NCI-H2196 treated with DMSO at 0.1 percent for 48 hours (cell line): ENCODE measurements around the gene TOP3B.

Source experiments
- DNase-seq: peaks from one replicate; lab custom pipeline; 2025; ENCODE audit not compliant: unreplicated experiment; lab: John Stamatoyannopoulos, UW

Gene TOP3B

DNA sequence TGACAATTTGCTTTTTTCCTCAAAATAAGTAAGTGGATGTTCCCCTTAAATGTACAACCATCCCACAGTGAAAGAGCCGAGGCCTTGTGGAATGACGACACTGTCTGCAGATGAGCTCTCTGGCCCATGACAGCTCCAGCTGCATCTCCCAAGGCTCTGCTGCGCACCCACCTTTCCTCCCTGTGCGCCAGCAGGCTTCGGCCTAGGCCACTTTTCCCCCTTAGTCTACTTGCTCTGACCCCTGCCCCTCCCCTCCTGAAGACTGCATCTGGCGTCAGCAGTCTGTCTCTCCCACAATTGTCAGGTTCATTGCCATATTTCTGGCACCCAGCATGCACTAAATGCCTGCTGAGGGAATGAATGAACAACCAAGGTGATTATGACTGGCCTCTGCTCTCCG lies 2.0 kb downstream of the TOP3B start:
- DNase-seq: no peak

DNA sequence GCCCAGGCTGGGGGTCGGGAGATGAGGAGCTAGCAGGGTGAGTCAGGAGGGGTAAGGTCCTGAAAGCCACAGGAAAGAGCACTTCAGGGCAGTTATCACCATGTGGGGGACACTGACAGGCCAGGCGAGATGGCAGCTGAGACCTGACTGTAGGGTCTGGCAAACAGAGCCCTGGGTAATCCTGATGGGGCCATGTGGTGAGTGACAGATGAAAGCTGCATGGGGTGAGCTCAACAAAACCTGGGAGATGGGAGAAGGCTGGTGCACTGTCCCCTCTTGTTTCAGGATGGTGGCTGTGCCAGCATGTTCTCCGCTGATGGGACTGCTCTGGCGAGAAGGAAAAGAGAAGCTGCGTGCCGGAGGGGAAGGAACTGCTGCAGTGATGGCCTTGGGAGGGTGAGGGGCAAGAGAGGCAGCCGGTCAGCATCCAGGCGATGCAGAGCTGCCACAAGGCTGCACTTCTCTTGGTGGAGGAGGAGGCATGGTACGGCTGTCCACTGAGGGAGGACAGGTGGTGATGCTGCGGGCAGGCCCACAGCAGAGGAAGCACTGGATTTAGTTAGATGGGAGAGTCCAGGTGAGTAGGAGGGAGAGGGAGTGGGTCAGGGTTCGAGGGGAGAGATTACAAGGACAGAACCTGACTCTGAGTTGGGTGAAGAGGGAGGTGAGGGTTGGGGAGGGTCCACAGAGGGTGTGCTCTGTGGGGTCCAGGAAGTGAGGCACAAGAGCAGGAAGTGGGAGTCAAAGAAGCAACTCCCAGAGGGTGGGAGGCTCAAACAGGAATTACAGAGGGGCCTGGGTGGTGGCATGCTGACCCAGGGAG lies 3.8 kb downstream of the TOP3B start:
- no peak for DNase-seq

DNA sequence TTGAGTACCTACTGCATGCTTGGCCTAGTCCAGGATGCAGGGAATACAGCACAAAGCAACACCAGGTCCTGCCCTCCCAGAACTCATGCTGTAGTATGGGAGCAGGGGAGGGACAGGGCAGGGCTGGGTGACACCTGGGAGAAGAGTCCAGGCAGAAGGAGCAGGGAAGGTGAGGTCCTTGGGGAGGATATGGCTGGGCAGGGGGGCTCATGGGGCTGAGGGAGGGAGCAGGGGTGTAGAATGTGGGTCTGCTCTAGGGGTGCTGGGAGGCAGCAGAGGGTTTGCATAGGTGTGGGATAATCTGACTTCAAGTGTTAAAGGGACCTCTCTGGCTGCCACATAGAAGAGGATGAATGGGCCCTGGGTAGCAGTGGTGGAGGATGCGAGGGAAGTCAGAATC lies 4.8 kb downstream of the TOP3B start:
- no peak for DNase-seq

DNA sequence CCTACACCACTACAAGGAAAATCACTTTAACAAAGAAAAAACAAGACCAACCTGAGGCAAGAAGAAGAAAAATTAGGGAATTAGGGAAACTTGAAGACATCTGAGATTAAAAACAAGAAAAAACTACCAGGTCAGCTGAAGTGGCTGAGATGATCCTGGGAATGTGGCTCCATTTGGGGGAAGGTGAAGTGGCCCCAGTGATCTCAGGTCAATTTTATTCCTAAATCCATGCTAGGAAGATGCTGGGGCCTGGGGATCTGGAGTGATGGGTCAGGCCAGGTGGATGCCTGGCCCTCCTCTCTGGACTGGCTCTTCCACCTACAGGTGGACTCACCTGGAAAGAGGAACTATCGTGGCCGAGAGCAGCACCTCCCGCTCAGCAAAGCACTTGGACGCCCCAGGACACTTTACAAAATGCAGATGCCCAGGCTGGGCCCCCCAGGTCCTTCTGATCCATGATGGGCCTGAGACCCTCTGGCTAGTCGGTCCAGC lies 6.7 kb downstream of the TOP3B start:
- DNase-seq: no peak

DNA sequence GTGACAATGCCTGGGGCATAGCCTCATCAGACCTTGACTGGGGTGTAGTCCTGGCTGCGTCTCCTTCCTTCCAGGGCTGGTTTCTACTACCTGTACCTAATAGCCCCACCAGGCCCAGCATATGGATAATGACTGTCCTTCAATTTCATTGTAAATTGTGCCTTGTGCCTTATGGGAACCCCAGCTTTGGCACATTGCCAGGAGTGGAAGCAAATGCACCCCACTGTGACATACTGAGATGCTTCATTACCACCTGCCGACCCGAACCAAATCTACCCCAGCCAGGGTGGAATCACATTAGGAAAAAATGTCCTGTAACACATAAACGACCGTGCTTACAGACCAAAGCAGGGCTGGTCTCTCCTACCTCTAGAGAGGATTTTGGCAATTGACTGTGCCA lies 7.3 kb downstream of the TOP3B start:
- DNase-seq: no peak

DNA sequence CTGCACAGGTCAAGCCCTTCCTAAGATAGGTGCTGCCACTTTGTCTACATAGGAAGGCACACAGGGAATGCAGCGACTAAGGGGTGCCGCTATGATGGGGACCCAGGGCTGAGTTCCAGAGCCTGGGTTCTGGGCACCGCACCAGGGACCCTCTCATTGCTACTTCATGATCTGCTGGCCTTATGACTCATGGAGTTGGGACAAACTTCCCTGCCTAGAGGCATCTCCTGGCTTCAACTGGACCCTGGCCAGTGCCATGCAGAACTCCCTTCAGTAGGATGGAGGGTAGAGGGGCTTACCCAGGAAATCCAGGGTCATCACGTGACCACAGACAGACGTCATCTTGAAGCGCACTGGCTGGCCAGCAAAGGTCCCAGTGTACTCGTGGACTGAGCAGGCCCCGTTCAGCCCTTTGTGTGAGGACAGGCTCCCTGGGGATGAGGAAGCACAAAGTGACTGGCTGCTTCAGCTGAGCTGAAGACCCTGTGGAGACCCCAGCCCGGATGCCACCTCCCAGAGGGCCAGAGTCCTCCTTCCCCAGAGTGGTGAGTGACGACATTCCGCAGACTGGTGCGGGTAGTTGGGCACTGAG lies 8.4 kb downstream of the TOP3B start:
- DNase-seq: no peak

DNA sequence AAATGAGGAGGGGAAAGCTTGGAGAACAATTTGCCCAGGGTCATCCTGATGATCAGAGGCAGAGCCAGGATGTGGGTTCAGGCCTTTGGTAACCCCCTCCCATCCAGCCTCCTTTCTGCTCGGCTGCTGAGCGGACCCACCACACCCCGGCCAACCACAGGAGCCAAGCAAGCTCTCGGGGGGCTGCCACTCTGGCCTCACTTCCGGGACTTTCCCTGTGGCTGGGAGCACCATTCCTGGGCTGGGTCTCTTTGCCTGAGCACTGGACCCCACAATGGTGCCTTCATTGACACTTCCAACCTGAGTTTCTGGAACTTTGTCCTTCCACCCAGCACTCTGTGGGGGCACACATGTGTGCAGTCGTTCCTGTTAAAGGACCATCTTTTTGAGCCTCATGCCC lies 9.8 kb downstream of the TOP3B start:
- no peak for DNase-seq

DNA sequence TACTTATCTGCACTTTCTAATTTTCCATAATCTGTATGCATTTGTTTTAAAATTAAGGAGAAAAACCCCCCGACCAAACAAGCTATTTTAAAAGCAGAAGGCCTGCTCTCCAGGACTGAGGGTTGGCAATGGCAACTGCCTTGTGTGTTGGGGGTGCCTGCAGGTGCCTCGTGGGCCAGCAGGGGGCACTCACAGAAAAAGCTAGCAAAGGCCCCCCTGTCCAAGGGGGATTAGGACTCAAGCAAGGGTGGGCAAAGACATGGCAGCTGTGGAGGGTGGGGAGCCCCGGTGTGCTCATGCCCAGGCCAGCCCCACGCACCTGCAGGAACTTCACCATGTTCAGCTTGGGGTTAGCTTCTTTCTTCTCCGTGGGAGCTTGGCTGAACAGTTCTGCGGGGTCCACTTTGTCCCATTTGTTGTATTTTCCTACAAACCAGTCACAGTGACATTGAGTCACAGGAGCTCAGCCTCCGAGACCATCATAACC lies 10.3 kb downstream of the TOP3B start:
- no peak for DNase-seq

DNA sequence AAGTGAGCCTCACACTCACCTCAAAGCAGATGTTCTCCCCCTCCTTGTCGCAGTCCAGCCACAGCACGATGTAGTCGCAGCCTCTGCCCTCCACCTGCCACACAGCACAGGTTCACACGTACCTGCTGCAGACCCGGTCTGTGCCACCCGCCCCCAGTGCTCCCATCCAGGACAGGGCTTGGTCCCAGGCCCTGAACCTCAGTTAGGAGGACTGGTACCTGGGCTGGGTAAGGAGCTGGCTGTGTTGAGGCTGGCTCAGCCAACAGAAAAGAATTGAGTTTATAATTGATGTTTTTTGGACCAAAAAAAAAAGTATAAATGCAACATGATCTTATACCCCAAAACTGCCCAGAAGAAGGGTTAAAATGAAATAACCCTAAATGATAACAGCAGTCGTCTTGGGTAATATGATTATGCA lies 10.7 kb downstream of the TOP3B start:
- no peak for DNase-seq

DNA sequence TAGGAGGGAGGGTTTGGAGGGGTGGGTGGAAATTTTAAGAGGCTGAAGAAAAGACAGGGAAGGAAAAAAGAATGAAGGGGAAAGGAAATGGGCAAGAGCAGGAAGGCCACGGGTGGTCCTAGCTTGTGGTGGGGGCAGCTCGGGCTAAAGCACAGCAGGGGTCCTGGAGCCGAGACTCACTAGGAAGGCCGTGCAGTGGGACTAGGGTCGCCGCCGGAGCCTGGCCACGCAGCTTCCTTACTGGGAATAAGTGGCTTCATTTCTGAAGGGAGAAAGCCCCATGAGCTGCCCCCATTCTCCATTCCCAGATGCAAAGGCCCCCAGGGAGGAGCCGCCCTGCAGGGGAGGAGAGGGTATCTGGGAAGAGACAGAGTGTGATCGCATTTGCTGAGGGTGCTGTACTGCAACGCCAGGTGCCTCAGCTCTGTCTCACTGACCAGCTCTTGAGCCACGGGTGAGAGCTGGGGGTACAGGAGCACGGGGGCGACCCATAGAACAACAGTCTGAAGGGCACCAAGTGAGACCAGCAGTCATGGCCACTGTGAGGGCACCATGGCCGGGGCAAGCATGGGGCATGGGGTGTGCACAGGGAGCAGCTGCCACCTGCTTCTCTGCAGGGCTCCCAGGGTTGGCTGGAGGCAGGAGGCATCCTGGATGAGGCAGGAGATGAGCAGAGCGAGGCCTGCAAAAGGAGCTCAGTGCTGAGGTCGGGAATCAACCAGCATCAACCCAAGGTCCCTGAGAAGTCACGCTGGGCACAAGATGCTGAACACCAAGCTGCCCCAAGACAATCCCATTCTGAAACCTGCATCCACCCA lies 11.6 kb downstream of the TOP3B start:
- DNase-seq: no peak

DNA sequence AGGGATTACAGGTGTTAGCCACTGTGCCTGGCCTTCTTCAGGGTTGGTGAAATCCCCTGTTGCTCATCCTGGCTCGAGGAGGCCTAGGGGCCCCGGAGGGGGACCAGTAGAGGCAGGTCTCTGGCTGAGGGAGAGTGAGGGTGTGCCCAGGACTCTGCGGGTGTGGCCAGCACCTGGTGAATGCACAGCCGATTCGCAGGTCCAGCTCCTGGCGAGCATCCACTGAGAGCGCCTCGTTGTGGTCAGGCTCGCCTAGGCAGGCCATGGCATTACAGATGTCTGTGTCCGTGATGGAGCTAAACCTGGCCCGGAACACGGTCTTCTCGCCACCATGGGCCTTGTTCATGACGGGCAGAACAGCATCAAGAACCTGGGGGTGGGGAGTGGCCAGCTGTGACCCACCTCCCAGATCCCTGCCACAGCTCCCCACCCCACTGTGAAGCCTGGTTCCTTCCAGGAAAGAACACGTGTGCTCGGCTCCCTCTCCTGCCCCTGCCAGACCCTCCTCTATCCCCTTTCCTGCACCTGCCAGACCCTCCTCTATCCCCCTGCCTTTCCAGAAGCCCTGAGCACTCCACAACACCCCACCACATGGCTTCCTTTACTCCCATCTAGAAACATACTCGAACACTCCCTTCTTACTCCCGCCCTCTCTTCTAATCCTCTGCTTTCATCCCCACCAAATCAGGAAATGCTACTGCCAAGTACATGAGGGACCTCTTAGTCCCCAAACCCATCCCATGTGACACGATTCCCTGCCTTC lies 12.4 kb downstream of the TOP3B start:
- DNase-seq: no peak

DNA sequence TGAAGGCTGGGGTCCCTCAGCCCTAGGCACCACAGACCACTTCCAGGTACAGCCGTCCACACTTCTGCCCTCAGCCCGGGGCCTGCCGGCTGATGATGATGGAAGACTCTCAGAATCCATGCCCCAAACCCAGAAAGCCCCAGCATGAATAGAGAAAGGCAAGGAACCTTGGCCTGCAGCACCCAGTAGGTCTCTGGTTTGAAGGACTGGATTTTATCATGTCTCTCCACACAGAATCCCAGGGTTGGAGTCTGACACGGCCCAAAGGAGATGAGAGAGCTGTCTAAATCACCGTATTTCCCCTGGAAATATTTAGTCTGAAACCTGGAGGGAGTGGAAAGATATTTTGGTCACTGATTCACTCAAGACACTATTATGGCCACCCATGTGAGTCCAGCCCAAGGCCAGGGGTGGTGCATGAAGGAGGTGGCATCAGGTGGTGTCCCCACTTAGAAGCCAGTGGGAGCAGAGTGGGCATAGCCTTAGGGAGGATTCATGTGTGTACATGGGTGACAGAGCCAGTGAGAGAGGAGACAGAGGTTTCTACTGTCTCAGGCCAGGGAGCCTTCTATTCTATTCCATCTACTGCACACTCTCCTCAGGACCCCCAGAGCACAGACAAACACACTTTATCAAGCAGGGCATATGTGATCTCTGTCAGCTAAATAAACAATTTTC lies 14.0 kb downstream of the TOP3B start:
- DNase-seq: no peak

DNA sequence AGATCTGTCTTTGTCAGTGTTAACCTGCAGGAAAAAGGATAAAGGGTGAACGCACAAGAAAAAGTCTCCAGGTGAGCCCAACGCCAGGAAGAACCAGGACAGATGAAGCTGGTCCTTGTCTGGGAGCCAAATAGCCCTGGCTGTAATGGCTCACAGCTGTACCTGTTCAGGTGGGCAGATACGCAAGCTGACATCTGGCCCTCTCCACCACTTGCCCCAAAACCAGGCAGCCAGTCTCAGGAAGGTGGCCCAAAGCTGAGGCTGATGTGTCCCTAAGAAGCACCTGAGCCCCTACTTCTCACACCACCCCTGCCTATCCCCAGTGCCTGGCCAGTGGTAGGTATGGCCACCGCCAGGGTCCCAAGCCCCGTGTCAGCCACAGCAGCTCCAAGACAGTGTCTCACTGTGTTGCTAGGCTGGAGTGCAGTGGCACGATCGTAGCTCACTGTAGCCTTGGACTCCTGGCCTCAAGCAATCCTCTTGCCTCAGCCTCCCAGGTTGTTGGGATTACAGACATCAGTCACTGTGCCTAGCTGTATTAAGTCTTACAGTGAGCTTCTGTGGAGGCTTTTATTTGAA lies 14.8 kb downstream of the TOP3B start:
- DNase-seq: no peak

DNA sequence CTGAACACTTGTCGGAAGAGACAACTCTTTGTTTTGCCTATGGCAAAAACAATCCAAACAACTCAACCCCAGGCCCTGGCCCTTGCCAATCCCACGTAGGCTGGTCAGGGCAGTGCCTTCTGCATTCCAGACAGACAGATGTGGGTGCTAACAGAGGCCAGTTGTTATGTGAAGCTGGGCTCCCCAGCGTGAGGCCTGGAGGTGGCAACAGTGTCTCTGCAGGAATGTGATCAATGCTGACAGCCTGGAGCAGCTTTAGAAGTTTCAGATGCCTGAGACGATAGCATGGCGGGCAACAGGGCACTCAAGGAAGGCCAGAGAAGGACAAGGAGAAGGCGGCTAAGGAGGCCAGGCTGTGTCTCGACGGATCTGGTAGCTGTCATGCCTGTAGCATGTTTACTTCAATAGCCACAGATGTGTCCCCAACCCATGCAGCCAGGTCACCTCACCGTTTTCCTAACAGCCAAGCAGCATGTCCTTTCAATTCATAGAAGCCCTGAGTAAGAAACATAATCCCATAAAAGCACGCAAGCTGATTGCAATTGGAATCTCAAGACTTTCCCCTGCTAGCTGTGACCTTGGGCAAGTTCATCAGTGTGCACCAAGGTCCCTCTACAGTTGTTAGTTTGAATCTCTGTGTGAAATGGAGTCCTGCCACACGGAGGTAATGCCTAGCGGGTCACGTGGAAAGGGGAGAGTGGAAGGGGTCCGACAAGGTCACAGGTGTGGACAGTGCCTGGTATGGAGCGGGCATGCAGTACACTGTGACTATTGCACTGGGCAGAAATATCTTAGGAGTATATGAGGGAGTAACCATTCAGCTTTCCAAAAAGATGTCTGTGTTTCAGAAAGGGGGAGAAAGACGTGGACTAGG lies 15.7 kb downstream of the TOP3B start:
- DNase-seq: no peak

DNA sequence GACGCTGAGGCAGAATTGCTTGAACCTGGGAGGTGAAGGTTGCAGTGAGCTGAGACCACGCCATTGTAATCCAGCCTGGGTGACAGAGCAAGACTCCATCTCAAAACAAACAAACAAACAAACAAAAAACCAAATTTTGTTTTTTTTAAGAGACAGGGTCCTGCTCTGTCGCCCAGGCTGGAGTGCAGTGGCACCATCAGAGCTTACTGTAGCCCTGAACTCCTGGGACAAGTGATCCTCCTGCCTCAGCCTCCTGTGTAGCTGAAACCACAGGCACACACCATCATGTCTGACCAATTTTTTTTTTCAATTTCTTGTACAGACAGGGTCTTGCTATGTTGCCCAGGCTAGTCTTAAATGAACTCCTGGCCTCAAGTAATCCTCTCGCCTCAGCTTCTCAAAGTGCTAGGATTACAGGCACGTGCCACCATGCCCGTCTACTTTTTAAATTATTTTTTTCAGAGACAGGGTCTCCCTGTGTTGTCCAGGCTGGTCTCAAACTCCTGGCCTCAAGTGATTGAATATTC lies 16.8 kb downstream of the TOP3B start:
- no peak for DNase-seq

DNA sequence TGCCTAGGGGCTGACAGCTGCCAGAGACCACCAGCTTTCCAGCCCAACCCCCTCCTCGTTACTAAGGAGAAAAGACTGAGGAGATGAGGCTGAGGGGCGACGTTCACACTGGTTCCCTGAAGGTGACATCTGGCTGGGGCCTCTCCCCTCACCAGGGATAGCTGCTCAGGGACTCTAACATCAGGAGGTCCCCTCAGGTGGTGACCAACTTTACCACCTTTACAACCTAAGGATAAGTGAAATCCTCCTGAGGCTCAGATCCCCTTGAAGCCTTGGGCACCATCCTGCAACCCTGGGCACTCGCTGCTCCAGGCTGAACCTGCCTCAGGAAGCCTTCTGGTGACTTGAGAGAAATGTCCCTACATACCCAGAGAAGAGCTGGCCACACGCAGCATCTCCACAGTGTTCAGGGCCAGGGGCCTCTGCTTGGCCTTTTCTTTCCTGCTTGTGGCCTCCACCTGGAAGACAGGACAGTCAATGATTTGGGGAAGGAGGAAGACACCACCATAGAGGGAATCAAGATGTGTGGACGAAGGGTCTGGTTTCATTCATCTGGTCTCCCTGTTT lies 17.6 kb downstream of the TOP3B start:
- DNase-seq: no peak

DNA sequence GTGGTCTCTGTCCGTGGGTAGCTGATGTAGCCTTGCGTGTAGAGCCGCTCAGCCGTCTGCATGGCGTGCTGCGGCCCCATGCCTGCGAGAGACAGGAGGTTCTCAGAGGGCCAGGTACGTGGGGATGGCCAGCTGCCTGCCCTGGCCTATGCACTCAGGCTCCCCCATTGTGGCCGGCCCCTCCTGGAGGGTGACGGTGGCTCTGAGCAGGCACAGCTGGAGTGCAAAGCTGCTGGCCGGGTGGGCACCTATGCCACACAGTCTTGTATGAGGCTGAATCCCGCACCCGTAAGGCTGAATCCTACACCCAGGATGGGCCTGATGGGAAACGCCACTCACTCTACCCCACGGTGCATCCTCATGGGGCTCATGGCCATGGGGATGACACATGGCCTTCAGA lies 18.4 kb downstream of the TOP3B start:
- DNase-seq: no peak

DNA sequence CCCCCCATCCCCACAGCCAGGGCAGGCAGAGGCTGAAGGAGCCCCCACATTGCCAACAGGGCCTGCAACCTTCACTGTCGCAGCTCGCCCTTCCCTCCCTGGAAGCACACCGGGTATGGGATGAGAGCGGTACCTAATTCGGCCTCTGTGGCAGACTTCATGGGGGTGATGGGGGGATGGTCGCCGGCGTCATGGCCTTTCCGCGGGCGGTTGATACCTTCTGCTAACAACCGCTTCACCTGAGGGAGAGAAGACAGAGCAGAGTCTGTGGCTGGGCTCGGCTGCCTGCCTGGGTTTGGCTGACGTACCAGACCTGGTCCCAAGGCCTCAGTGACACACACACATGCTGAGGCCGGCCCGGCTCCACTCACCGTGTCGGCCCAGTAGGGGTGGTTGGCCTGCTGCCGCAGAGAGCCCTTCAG lies 18.8 kb downstream of the TOP3B start:
- no peak for DNase-seq
